OCI-LY1 (cell line): Measurements from ENCODE around the gene ACAP3.

Experiments
- H2AFZ ChIP-seq: fragments of 200-600 bp; sonication (generic), shearing (Covaris generic); 2 replicates; pipeline ENCODE4 v1.6.0; 2014; ENCODE audit warnings: antibody characterized with exemption, mild to moderate bottlenecking, low read length
- H3F3A ChIP-seq: fragments of 200-600 bp; sonication (generic), shearing (Covaris generic); 2 replicates; pipeline ENCODE4 v1.6.0; 2014; ENCODE audit warnings: mild to moderate bottlenecking, antibody characterized with exemption, low read length, moderate library complexity; ENCODE audit not compliant: insufficient read depth
- H3K27ac ChIP-seq: fragments of 200-600 bp; sonication (generic); 2 replicates; pipeline ENCODE4 v1.5.1; 2014; ENCODE audit warnings: low read length, mixed run types, mild to moderate bottlenecking, low read depth; ENCODE audit not compliant: poor library complexity, severe bottlenecking
- H3K27me3 ChIP-seq: fragments of 200-600 bp; sonication (generic); 2 replicates; pipeline ENCODE4 v1.6.0; 2014; ENCODE audit warnings: antibody characterized with exemption, mild to moderate bottlenecking, low read length, moderate library complexity; ENCODE audit not compliant: insufficient read depth
- H3K36me3 ChIP-seq: fragments of 200-600 bp; sonication (generic); 2 replicates; pipeline ENCODE4 v1.6.1; 2014; ENCODE audit warnings: mild to moderate bottlenecking, antibody characterized with exemption, low read length, moderate library complexity, mixed read lengths; ENCODE audit not compliant: insufficient read depth
- H3K4me1 ChIP-seq: fragments of 200-600 bp; sonication (generic); 2 replicates; pipeline ENCODE4 v1.5.1; 2014; ENCODE audit warnings: mild to moderate bottlenecking, low read length, moderate library complexity; ENCODE audit not compliant: insufficient read depth, severe bottlenecking
- H3K4me2 ChIP-seq: fragments of 200-600 bp; sonication (generic), shearing (Covaris generic); 2 replicates; pipeline ENCODE4 v1.6.1; 2014; ENCODE audit warnings: low read length
- H3K4me3 ChIP-seq: fragments of 200-600 bp; sonication (generic); 2 replicates; pipeline ENCODE4 v1.5.1; 2014; ENCODE audit warnings: low read length, low read depth, mild to moderate bottlenecking, mixed read lengths; ENCODE audit not compliant: poor library complexity, severe bottlenecking
- H3K79me2 ChIP-seq: fragments of 200-600 bp; shearing (Covaris generic); 2 replicates; pipeline ENCODE4 v1.6.1; 2016; ENCODE audit warnings: mixed run types, low read length, mixed read lengths; ENCODE audit not compliant: insufficient read depth
- H3K9ac ChIP-seq: fragments of 200-600 bp; sonication (generic), shearing (Covaris generic); 2 replicates; pipeline ENCODE4 v1.6.1; 2014; ENCODE audit warnings: mild to moderate bottlenecking, low read length, mixed read lengths
- H3K9me2 ChIP-seq: fragments of 200-600 bp; sonication (generic), shearing (Covaris generic); 2 replicates; pipeline ENCODE4 v1.6.1; 2014; ENCODE audit warnings: low read depth, mild to moderate bottlenecking, low read length, mixed read lengths
- H3K9me3 ChIP-seq: fragments of 200-600 bp; shearing (Covaris generic); 2 replicates; pipeline ENCODE4 v1.6.1; 2014; ENCODE audit warnings: low read length, mixed read lengths
- H4K20me1 ChIP-seq: fragments of 200-600 bp; sonication (generic), shearing (Covaris generic); 2 replicates; pipeline ENCODE4 v1.6.0; 2016; ENCODE audit warnings: mild to moderate bottlenecking, low read length; ENCODE audit not compliant: insufficient read depth
- CTCF ChIP-seq: fragments of 200-600 bp; sonication (generic), shearing (Covaris generic); IDR thresholded peaks from 2 replicates; pipeline ENCODE4 v1.5.1; 2017; ENCODE audit warnings: mild to moderate bottlenecking, antibody characterized with exemption, low read length, moderate library complexity, mixed read lengths
- EZH2 ChIP-seq: fragments of 200-600 bp; sonication (generic), shearing (Covaris generic); IDR thresholded peaks from 2 replicates; pipeline ENCODE4 v1.8.0; 2017; ENCODE audit warnings: borderline replicate concordance, mixed run types, mild to moderate bottlenecking, antibody characterized with exemption, low read length, moderate library complexity, mixed read lengths

Gene ACAP3

GRCh38 chr1:1292442-1292779, 15.3 kb downstream of the ACAP3 start:
- Histone ChIP-seq H3K4me2 (no peak overlapping the region), H3K4me3 (no peak overlapping the region), H3K4me1 (no peaks in the 10 kb centered on the region), H3K27ac (no peak overlapping the region), H2AFZ (no peak overlapping the region), H3K9me2 (no peaks in the 10 kb centered on the region), H3K9me3 (no peaks in the 10 kb centered on the region), H3K9ac (no peak overlapping the region), H4K20me1 (no peaks in the 10 kb centered on the region), H3K36me3 (no peaks in the 10 kb centered on the region), H3F3A (no peaks in the 10 kb centered on the region), H3K27me3 (no peaks in the 10 kb centered on the region), H3K79me2 (no peaks in the 10 kb centered on the region)
- TF ChIP-seq CTCF: no peak
- no peak for TF ChIP-seq EZH2

GRCh38 chr1:1291548-1292441, 15.9 kb downstream of the ACAP3 start:
- H3K4me3 ChIP-seq: no peak overlapping the region
- TF ChIP-seq EZH2 (no peak), CTCF (peak; percentile 80)
- no peaks in the 10 kb centered on the region for H3K27me3 ChIP-seq
- no peaks in the 10 kb centered on the region for H3K4me1 ChIP-seq
- H3K27ac ChIP-seq: no peak overlapping the region
- no peaks in the 10 kb centered on the region for H3K9me2 ChIP-seq
- no peaks in the 10 kb centered on the region for H3K9me3 ChIP-seq
- H3K79me2 ChIP-seq: no peaks in the 10 kb centered on the region
- H3F3A ChIP-seq: no peaks in the 10 kb centered on the region
- H4K20me1 ChIP-seq: no peaks in the 10 kb centered on the region
- no peaks in the 10 kb centered on the region for H3K36me3 ChIP-seq
- no peak overlapping the region for H3K9ac ChIP-seq
- H3K4me2 ChIP-seq: no peak overlapping the region
- no peak overlapping the region for H2AFZ ChIP-seq

- H3K9me3 ChIP-seq: no peaks in the 10 kb centered on the region
- no peaks in the 10 kb centered on the region for H4K20me1 ChIP-seq
- H3K79me2 ChIP-seq: no peaks in the 10 kb centered on the region
- no peak overlapping the region for H3K27ac ChIP-seq
- no peaks in the 10 kb centered on the region for H3F3A ChIP-seq
- H3K9me2 ChIP-seq: no peaks in the 10 kb centered on the region
- no peak for TF ChIP-seq EZH2
- TF ChIP-seq CTCF: no peak
- no peaks in the 10 kb centered on the region for H3K4me1 ChIP-seq
- no peak overlapping the region for H3K9ac ChIP-seq
- H2AFZ ChIP-seq: no peak overlapping the region
- H3K4me3 ChIP-seq: no peak overlapping the region
- no peaks in the 10 kb centered on the region for H3K36me3 ChIP-seq
- H3K27me3 ChIP-seq: no peaks in the 10 kb centered on the region
- H3K4me2 ChIP-seq: no peak overlapping the region
Observed at GRCh38 chr1:1291023-1291528, 16.7 kb downstream of the ACAP3 start.
